Measurements from ENCODE around the gene PEX14.

The PEX14 gene

GRCh38 chr1:10623686-10624145 is 149.0 kb downstream of the PEX14 start:
- DNase-seq: no peak

DNA sequence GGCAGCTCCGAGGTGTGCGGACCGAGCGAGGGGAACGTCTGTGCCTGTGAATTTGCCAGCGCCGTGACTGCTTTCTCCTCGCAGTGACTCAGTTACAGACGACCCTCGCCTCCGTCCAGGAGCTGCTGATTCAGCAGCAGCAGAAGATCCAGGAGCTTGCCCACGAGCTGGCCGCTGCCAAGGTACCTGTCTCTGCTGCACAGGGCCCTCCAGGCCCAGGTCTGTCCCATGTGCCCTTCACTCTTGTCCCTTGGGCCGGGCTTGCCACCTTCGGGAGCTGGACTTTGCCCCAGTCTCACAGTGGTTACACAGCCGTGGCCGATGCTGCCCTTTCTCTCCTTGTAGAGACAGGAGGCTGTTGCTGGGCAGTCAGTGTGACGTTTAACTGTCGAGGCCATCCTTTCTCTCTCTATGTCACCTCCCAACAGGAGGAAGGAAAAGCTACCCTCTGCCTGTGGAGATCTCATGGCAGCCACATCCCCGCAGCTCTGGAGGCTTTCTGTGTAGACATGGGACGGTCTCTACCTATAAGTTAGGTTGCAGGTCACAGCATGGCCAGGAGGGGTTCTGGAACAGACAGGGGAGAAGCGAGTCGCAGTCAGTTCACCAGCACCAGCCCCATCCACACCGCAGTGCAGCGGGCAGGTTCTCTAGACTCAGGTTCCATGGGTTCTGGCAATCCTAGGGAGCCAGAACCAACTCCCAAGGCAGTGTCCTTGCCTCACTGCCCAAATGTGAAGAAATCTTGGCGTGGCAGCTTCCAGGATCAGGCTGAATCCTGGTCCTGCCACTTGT is 149.7 kb downstream of the PEX14 start:
- no peak for DNase-seq

- no peak for DNase-seq
These were observed 150.3 kb downstream of the PEX14 start for GRCh38 chr1:10625076-10625475.

- no peak for DNase-seq
These were observed 150.8 kb downstream of the PEX14 start for GRCh38 chr1:10625554-10625953.

- DNase-seq: no peak
These were observed 151.5 kb downstream of the PEX14 start for GRCh38 chr1:10626131-10626731.

GRCh38 chr1:10626791-10627410 is 152.2 kb downstream of the PEX14 start:
- no peak for DNase-seq

DNA sequence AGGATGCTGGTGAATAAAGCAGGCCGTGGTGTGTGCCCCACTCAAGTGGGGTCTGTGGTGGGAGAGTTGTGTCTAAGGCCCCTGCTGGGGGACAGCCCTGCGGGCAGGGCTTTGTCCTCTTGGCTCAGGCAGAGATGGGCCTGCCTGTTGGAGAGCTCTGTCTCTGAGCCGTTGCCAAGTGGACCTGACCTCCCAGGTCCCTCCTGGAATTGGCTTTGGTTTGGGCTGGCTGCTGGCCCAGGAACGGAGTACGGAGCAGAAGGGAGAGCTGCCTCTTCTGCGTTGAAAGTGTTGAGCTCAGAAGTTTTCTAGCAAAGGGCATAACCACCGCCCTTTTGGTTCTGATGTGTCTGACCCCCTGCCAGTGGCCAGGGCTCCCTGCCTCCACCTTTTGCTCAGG is 153.9 kb downstream of the PEX14 start:
- DNase-seq: no peak

DNA sequence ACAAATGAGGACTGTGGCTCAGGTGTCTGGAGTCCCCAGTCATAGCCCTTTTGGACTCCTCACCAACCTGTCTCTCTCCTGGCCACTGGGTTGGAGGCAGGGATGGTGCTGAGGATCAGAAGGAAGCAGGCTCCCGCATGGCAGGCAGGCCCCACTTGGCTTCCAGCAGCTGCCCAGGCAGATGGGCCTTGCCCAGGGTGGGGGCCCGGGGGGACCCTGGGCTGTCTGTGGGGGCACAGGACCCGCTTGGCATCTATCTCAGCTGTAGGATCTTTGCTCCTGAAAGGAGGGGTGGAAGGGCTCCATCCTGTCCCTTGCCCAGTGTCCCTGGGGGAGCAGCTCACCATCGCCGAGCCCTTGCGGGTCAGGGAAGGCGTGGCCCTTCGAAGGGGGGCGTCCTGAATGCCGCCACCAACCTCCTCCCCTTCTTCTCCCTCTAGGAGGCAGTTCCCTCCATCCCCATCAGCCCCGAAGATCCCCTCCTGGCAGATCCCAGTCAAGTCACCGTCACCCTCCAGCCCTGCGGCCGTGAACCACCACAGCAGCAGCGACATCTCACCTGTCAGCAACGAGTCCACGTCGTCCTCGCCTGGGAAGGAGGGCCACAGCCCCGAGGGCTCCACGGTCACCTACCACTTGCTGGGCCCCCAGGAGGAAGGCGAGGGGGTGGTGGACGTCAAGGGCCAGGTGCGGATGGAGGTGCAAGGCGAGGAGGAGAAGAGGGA is 154.5 kb downstream of the PEX14 start:
- no peak for DNase-seq

DNA sequence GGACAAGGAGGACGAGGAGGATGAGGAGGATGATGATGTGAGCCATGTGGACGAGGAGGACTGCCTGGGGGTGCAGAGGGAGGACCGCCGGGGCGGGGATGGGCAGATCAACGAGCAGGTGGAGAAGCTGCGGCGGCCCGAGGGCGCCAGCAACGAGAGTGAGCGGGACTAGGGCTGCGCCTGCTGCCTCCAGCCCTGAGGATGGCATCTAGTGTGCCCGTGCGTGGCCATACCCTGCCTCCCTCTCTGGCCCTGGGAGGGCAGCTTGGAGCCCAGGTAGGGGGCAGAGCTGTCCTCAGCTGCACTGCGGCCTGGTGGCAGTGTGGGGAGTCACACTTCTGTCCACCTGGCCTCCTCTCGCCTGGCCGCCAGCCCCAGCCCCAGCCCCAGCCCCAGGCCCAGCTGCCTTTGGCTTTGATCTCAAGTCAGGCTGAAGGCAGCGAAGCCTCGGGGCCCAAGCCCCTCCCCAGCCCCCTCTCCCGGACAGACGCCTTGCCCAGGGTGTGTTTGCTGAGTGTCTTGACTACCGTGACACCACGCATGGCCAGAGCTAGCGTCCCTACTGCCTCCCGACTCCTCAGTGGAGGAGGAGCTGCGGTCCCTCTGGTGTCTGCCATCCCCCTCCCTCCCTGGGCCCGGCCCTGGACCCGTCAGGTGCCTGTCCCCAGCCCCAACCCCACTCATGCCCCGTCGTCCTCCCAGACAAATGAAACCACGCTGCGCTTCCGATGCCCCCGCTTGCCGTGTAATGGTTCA is 155.2 kb downstream of the PEX14 start:
- DNase-seq: no peak

GRCh38 chr1:10630661-10631120 is 155.9 kb downstream of the PEX14 start:
- DNase-seq: no peak

- no peak for DNase-seq
These were observed 156.5 kb downstream of the PEX14 start for GRCh38 chr1:10631121-10631810.

GRCh38 chr1:10631811-10632593 is 157.3 kb downstream of the PEX14 start:
- DNase-seq: no peak

GRCh38 chr1:10632691-10633090 is 157.9 kb downstream of the PEX14 start:
- DNase-seq: no peak

- no peak for DNase-seq
These were observed 158.7 kb downstream of the PEX14 start for GRCh38 chr1:10633416-10633815.

- DNase-seq: no peak
These were observed 159.3 kb downstream of the PEX14 start for GRCh38 chr1:10634075-10634427.

DNA sequence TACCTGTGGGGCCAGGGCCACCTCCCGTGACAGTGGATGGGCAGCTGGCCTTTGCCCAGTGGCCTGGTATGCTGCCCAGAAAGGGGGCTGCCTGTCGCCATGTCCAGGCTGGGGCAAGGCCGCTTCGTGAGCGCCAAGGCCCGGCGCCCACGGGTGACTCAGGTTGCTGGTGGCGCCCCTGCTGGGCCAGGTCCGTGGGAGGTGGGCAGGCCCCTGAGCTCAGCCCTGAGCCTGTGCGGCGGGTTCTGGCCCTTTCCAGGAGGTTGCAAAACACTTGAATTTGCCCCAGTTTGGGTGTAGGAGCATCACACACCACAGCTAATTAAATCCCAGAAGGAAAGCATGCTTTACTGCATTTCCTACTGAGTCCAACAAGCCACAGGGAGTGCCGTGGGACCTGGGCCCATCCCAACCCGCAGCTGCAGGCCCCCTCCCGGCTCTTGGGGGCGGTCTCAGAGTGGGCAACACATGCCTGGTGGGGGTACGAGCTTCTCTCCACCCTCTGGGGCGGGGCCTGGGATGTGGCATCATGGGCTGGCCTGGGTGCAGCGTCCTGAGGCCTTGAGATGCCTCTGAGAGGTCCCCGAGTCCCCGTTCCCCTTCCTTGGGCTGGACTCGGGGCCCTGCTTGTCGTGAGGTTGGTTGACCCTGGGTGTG is 159.8 kb downstream of the PEX14 start:
- DNase-seq: no peak

- DNase-seq: no peak
These were observed 160.5 kb downstream of the PEX14 start for GRCh38 chr1:10635085-10635896.

DNA sequence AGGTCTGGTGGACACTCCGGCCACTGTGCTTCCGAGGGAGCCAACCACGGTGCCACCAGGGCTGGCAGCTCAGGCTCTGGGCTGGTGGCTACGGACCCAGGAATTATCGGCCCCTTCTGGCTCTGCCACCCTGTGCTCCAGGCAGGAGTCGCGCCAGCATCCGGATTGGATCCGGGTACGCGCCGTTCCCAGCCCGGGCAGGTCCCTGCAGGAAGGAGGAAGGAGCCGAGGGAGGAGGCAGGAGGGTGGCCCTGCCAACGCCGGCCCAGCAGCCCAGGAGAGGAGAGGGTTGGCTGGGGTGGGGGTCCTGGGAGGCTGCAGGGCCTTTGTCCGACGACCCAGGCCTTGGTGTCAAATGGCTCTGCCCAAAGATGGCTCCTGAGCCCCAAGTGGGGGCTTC is 161.2 kb downstream of the PEX14 start:
- DNase-seq: no peak

DNA sequence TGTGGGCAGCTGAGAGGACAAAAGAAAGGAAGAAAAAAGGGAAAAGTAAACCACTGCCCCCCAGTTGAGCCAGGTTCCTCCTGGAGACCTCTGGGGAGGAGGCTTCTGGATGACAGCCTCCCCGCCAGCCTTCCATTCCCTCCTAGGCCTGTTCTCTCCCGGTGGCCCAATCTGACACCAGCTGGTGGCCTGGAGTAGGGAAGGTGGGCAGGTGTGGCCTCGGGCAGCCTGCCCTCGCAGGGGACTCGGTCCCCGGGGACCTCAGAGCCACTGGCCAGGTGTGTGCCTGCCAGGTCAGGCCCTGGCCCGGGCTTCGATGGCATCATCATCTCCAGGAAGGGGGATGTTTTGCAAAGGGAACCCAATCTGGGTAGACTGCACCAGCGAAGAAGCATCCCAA is 162.7 kb downstream of the PEX14 start:
- DNase-seq: no peak
